OCI-LY7 (cell line): ENCODE data around the gene CDC25B. TPM values are rescaled to one million over a fixed set of nuclear protein-coding genes. Genes with fewer than 3 reads are reported as not detected.

ENCODE experiments used
- BruUV-seq: library from RNA; stranded (reverse); fragments of 400-500 nt; replicated peaks from 2 replicates; lab custom pipeline; 2021; lab: Mats Ljungman, UMichigan
- CTCF ChIA-PET: fragments of 300-600 bp; sonication (Branson Sonifier 250); formaldehyde crosslinking; loops from one replicate; lab custom pipeline; 2022; ENCODE audit warnings: antibody characterized with exemption; ENCODE audit not compliant: unreplicated experiment; lab: Charles Lee
- POLR2A ChIA-PET: fragments of 300-600 bp; sonication (Branson Sonifier 250); formaldehyde crosslinking; loops from one replicate; lab custom pipeline; 2022; ENCODE audit warnings: antibody characterized with exemption; lab: Charles Lee
- DNase-seq: peaks from one replicate; pipeline ENCODE4 v3.0.0-alpha.2; 2015; ENCODE audit warnings: low spot score
- H2AFZ ChIP-seq: fragments of 200-600 bp; sonication (generic), shearing (Covaris generic); 2 replicates; pipeline ENCODE4 v1.6.1; 2014; ENCODE audit warnings: mild to moderate bottlenecking, antibody characterized with exemption, low read length, moderate library complexity
- H3K27ac ChIP-seq: fragments of 200-600 bp; sonication (generic); 2 replicates; pipeline ENCODE4 v1.5.1; 2014; ENCODE audit warnings: mixed run types, low read depth, mild to moderate bottlenecking, moderate library complexity, low read length, inconsistent platforms; ENCODE audit not compliant: poor library complexity, severe bottlenecking
- H3K36me3 ChIP-seq: fragments of 200-600 bp; sonication (generic); 2 replicates; pipeline ENCODE4 v1.6.1; 2014; ENCODE audit warnings: mild to moderate bottlenecking, antibody characterized with exemption, low read length, moderate library complexity, mixed read lengths; ENCODE audit not compliant: insufficient read depth
- H3K4me1 ChIP-seq: fragments of 200-600 bp; sonication (generic); 2 replicates; pipeline ENCODE4 v1.5.1; 2014; ENCODE audit warnings: mild to moderate bottlenecking, low read length; ENCODE audit not compliant: insufficient read depth, poor library complexity, severe bottlenecking
- H3K4me2 ChIP-seq: fragments of 200-600 bp; sonication (generic); 2 replicates; pipeline ENCODE4 v1.6.1; 2014; ENCODE audit warnings: mild to moderate bottlenecking, low read length
- H3K4me3 ChIP-seq: fragments of 200-600 bp; sonication (generic); 2 replicates; pipeline ENCODE4 v1.5.1; 2014; ENCODE audit warnings: mild to moderate bottlenecking, low read depth, low read length; ENCODE audit not compliant: poor library complexity, severe bottlenecking
- H3K79me2 ChIP-seq: fragments of 200-600 bp; sonication (generic); 2 replicates; pipeline ENCODE4 v1.6.1; 2016; ENCODE audit warnings: low read depth, mild to moderate bottlenecking, low read length, moderate library complexity, mixed read lengths; ENCODE audit not compliant: insufficient read depth
- H3K9me2 ChIP-seq: fragments of 200-600 bp; sonication (generic); 2 replicates; pipeline ENCODE4 v1.6.1; 2016; ENCODE audit warnings: mild to moderate bottlenecking, low read length, mixed read lengths; ENCODE audit not compliant: insufficient read depth
- H3K9me3 ChIP-seq: fragments of 200-600 bp; sonication (generic); 2 replicates; pipeline ENCODE4 v1.6.1; 2014; ENCODE audit warnings: mild to moderate bottlenecking, mixed run types, low read length, mixed read lengths
- H4K20me1 ChIP-seq: fragments of 200-600 bp; sonication (generic); 2 replicates; pipeline ENCODE4 v1.6.1; 2014; ENCODE audit warnings: mild to moderate bottlenecking, antibody characterized with exemption, low read length, moderate library complexity, mixed read lengths; ENCODE audit not compliant: insufficient read depth
- EZH2phosphoT487 ChIP-seq: fragments of 200-600 bp; sonication (generic); IDR thresholded peaks from 2 replicates; pipeline ENCODE4 v1.6.1; 2018; ENCODE audit warnings: low read depth, borderline replicate concordance, mild to moderate bottlenecking, mixed run types, antibody characterized with exemption, low read length, moderate library complexity, mixed read lengths
- intact Hi-C: fragments of 100-400 bp; cut with micrococcal nuclease; formaldehyde crosslinking; loops from one replicate; pipeline ENCODE4 v1.10.0; 2022; ENCODE audit not compliant: unreplicated experiment
- total RNA-seq, 2 experiments: library from RNA; depleted of rRNA in 1 of 2; stranded (reverse); fragments of >200 nt in 1 of 2; shearing (Covaris generic) in 1 of 2; gene quantifications; 2 replicates each; pipeline ENCODE4 v1.2.3, GENCODE V29; 2014 to 2022
- TF ChIP-seq, protein P1 (sequence below): fragments of 200-600 bp; sonication (generic); conservative IDR thresholded peaks from 2 replicates; pipeline ENCODE4 v1.5.1; 2014; ENCODE audit warnings: mild to moderate bottlenecking, antibody characterized with exemption, low read length, moderate library complexity, mixed read lengths

Gene CDC25B
- total RNA-seq, 2 experiments from 2014 or later = 89.2 to 119 TPM

DNA sequence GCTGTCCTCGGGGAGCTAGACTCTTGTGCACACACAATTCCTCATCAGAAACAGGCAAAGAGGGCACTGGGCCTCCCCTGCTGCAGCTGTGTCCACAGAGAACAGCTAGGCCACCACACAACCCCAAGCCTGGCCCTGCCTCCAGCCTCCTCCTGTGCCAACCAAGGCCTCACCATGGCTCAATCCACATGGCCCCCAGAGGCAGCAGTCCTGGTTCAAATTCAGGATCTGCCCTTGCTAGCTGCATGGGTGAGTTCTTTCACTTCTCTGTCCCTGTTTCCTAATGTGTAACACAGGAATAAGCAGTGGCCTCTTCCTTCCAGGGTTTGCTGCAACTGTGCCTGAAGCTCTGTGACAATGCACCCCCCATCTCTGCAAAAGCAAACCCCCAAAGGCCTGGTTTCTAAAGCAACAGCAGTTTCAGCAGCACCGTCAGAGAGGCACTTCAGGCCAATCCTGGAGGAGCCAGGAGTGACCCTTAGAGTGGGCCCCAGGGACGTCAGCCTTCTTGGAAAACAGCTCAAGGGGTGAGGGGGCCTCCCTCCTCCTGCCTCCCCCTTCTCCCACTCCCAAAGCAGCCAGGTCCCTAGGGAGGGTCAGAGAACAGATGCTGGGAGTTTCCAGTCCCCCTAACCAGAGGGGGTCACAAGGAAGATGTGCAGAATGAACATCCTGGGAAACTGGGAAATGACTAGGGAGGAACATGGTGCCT, 30.8 kb upstream of the CDC25B start:
- Histone ChIP-seq H3K9me3 (no peaks in the 10 kb centered on the region), H3K9me2 (no peaks in the 10 kb centered on the region), H3K4me1 (peaks cover 38% of the 10 kb centered on the region), H3K27ac (no peak overlapping the region), H2AFZ (no peak overlapping the region), H3K79me2 (peaks cover 9% of the 10 kb centered on the region; the same call in 1 of the 2 replicates), H4K20me1 (no peaks in the 10 kb centered on the region), H3K4me3 (peak overlapping the region; percentile 12), H3K4me2 (peak overlapping the region; percentile 97; the same call in 1 of the 2 replicates), H3K36me3 (peaks cover 13% of the 10 kb centered on the region; the same call in 1 of the 2 replicates)
- ChIA-PET CTCF (interaction anchor here (1.0 kb wide), 1 partner anchor 20 kb away, joined by 3 read pairs; no protein-coding TSS in a partner anchor), POLR2A (interaction anchor here (0.6 to 1.0 kb wide), 3 partner anchors 17 to 47 kb away, joined by 3 to 4 read pairs (median 4); no protein-coding TSS in a partner anchor)
- BruUV-seq = no TSS peak
- intact Hi-C loops = loop anchor here (5.0 kb wide), 1 partner anchor 203 kb away; no protein-coding TSS in a partner anchor
- TF ChIP-seq, protein P1, sequence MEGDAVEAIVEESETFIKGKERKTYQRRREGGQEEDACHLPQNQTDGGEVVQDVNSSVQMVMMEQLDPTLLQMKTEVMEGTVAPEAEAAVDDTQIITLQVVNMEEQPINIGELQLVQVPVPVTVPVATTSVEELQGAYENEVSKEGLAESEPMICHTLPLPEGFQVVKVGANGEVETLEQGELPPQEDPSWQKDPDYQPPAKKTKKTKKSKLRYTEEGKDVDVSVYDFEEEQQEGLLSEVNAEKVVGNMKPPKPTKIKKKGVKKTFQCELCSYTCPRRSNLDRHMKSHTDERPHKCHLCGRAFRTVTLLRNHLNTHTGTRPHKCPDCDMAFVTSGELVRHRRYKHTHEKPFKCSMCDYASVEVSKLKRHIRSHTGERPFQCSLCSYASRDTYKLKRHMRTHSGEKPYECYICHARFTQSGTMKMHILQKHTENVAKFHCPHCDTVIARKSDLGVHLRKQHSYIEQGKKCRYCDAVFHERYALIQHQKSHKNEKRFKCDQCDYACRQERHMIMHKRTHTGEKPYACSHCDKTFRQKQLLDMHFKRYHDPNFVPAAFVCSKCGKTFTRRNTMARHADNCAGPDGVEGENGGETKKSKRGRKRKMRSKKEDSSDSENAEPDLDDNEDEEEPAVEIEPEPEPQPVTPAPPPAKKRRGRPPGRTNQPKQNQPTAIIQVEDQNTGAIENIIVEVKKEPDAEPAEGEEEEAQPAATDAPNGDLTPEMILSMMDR = no peak
- no peak for DNase-seq

DNA sequence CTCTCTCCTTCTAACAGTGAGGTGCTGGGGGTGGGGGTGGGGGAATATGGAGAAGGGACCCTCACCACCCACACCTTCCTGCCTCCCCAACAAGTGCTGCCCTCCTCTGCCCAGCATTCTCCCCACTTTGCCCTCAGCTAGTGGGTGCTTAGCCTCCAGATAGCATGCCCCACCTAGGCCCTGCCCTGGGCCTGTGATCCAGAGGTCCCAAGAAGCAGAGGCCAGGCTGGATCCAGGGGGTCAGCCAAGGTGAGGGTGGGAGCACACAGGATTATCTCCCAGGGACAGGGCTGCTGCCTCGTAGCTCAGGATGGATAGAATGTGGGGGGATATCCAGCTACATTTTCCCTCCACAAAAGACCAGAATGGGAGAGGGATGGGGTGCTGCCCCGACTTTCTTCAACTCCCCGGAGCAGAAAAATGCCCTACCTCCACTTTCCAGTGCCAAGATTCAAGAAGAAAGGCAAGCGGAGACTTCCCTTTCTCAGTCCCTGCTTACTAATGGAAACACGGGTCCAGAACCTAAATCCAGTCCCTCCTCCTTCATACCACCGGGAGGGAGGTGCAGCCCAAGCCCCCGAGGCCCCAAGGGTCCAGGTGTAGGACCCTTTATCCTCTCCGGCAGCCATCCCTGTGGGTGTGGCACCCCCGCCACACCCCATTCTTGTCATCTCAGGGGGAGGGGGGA, 29.5 kb upstream of the CDC25B start:
- H2AFZ ChIP-seq = no peak overlapping the region; the same call in 1 of the 2 replicates
- H3K36me3 ChIP-seq = 0 out of 2 replicates have a peak, but pooled peaks cover 5% of the 10 kb centered on the region
- TF ChIP-seq, protein P1 = no peak
- no peak for TF ChIP-seq EZH2phosphoT487
- no peaks in the 10 kb centered on the region for H3K9me2 ChIP-seq
- intact Hi-C loops = loop anchor here (5.0 kb wide), 1 partner anchor 204 kb away; no protein-coding TSS in a partner anchor
- POLR2A ChIA-PET = interaction anchor here (0.5 to 1.4 kb wide), 9 partner anchors 9 to 305 kb away, joined by 3 to 6 read pairs (median 4); partner anchors contain the start of gene AP5S1
- peak overlapping the region; percentile 84 for H3K4me3 ChIP-seq
- peaks cover 9% of the 10 kb centered on the region; the same call in 1 of the 2 replicates for H3K79me2 ChIP-seq
- CTCF ChIA-PET = interaction anchor here (0.7 to 2.5 kb wide), 3 partner anchors 50 to 63 kb away, joined by 3 to 16 read pairs (median 3); no protein-coding TSS in a partner anchor
- no peak for DNase-seq
- no peaks in the 10 kb centered on the region for H3K9me3 ChIP-seq
- no peak overlapping the region for H3K27ac ChIP-seq
- no TSS peak for BruUV-seq
- peak overlapping the region; percentile 97 for H3K4me2 ChIP-seq
- peaks cover 27% of the 10 kb centered on the region for H3K4me1 ChIP-seq
- H4K20me1 ChIP-seq = no peaks in the 10 kb centered on the region
